Measurements from ENCODE around the gene CDK13.
"Not testable (repeated sequence)": the region's sequence is repeated elsewhere in the genome, so short reads cannot be mapped to it uniquely, and the experiment has no call there.

Gene CDK13

GRCh38 chr7:40102897-40103296 is 152.8 kb downstream of the CDK13 start:
- no peak for DNase-seq

- no peak for DNase-seq
Measured at GRCh38 chr7:40105879-40106473, 155.9 kb downstream of the CDK13 start.

GRCh38 chr7:40115936-40116335 is 165.9 kb downstream of the CDK13 start:
- DNase-seq: no peak

- DNase-seq: not testable (repeated sequence)
Measured at GRCh38 chr7:40117199-40117598, 167.1 kb downstream of the CDK13 start.

- DNase-seq: not testable (repeated sequence)
Measured at GRCh38 chr7:40118201-40118600, 168.1 kb downstream of the CDK13 start.

- no peak for DNase-seq
Measured at GRCh38 chr7:40120020-40120419, 170.0 kb downstream of the CDK13 start.

- DNase-seq: not testable (repeated sequence)
Measured at GRCh38 chr7:40122100-40122939, 172.3 kb downstream of the CDK13 start.

GRCh38 chr7:40122940-40123254 is 172.8 kb downstream of the CDK13 start:
- no peak for DNase-seq

GRCh38 chr7:40133561-40134427 is 183.7 kb downstream of the CDK13 start:
- DNase-seq: peak; percentile 32

GRCh38 chr7:40134428-40135316 is 184.6 kb downstream of the CDK13 start, which contains the start of the genes MPLKIP and SUGCT:
MPLKIP (minus strand) TSS chr7:40134622; CDS start chr7:40134567, 55 bp downstream.
SUGCT (plus strand) TSS chr7:40135005.
- peak; percentile 86 for DNase-seq

GRCh38 chr7:40135317-40135610 is 185.2 kb downstream of the CDK13 start:
- peak; percentile 32 for DNase-seq

- DNase-seq: no peak
Measured at GRCh38 chr7:40137563-40137962, 187.5 kb downstream of the CDK13 start.

- no peak for DNase-seq
Measured at GRCh38 chr7:40138973-40139372, 188.9 kb downstream of the CDK13 start.

GRCh38 chr7:40139891-40140290 is 189.8 kb downstream of the CDK13 start:
- DNase-seq: not testable (repeated sequence)

GRCh38 chr7:40141916-40142315 is 191.9 kb downstream of the CDK13 start:
- DNase-seq: not testable (repeated sequence)

GRCh38 chr7:40145596-40146130 is 195.6 kb downstream of the CDK13 start:
- not testable (repeated sequence) for DNase-seq

GRCh38 chr7:40147371-40148246 is 197.6 kb downstream of the CDK13 start:
- peak; percentile 61 for DNase-seq

GRCh38 chr7:40148247-40148580 is 198.2 kb downstream of the CDK13 start:
- not testable (repeated sequence) for DNase-seq

GRCh38 chr7:40148671-40149070 is 198.6 kb downstream of the CDK13 start:
- no peak for DNase-seq
